Cardiac fibroblast (primary cell): ENCODE results near the gene SRSF11.

ENCODE experiments used
- DNase-seq, 2 donors: peaks; one replicate each; pipeline versions ENCODE4 v3.0.0 to v3.0.0-alpha.2; 2010; ENCODE audit warnings: low read depth in 2 of 2
- H3K4me3 ChIP-seq, 2 donors: replicated peaks in 1 of 2; 1 replicate in 1 of 2; 2 replicates in 1 of 2; pipeline ENCODE4 v1.5.1; 2011; ENCODE audit warnings: low read depth in 2 of 2, low read length in 2 of 2, mild to moderate bottlenecking in 2 of 2, moderate library complexity in 1 of 2
- TF ChIP-seq, protein P1 (sequence below): IDR thresholded peaks from one replicate; pipeline ENCODE4 v1.5.1; 2011; ENCODE audit warnings: low read depth, mild to moderate bottlenecking, low read length, inconsistent platforms

The SRSF11 gene

DNA sequence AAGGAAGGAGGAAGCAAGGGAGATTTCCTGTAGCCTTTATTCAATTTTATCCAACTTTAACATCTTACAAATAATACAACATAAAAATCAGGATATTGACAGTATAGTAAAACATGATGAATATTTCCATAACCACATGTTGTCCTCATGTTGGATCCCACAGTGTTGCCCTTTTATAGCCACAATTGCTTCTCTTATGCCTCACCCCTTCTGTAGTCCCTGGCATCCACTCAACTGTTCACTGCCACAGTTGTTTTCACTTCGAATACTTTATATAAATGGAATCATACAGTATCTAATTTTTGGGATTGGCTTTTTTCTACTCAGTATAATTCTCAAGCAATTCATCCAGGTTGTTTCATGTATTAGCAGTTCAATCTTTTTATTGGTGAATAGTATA lies 44.8 kb downstream of the SRSF11 start:
- TF ChIP-seq, protein P1, sequence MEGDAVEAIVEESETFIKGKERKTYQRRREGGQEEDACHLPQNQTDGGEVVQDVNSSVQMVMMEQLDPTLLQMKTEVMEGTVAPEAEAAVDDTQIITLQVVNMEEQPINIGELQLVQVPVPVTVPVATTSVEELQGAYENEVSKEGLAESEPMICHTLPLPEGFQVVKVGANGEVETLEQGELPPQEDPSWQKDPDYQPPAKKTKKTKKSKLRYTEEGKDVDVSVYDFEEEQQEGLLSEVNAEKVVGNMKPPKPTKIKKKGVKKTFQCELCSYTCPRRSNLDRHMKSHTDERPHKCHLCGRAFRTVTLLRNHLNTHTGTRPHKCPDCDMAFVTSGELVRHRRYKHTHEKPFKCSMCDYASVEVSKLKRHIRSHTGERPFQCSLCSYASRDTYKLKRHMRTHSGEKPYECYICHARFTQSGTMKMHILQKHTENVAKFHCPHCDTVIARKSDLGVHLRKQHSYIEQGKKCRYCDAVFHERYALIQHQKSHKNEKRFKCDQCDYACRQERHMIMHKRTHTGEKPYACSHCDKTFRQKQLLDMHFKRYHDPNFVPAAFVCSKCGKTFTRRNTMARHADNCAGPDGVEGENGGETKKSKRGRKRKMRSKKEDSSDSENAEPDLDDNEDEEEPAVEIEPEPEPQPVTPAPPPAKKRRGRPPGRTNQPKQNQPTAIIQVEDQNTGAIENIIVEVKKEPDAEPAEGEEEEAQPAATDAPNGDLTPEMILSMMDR = no peak
- DNase-seq = no peak
- no peak overlapping the region for H3K4me3 ChIP-seq

DNA sequence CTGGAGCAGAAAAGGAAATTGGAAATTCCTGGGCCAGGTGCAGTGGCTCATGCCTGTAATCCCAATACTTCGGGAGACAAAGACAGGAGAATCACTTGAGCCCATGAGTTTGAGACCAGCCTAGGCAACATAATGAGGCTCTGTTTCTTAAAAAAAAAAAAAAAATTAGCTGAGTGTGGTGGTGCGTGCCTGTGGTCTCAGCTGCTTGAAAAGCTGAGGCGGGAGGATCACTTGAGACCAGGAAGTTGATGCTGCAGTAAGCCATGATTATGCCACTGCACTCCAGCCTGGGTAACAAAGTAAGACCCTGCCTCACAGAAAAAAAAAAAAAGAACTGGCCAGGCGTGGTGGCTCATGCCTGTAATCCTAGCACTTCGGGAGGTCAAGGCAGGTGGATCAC lies 56.7 kb downstream of the SRSF11 start:
- TF ChIP-seq, protein P1 = no peak
- no peak for DNase-seq
- H3K4me3 ChIP-seq = no peak overlapping the region

DNA sequence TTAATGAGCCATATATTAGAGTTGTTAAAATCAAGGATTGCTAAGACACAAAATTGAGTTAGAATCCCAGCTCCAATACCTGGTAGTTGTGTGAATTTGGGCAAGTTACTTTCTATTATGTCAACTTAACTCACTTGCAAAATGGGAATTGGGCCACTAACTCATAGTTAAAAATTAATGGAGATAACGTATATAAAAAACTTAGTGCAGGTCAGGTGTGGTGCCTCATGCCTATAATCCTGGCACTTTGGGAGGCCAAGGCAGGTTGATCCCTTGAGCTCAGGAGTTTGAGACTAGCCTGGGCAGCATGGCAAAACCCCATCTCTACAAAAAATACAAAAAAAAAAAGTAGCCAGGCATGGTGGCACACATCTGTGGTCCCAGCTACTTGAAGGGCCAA lies 57.5 kb downstream of the SRSF11 start:
- no peak overlapping the region for H3K4me3 ChIP-seq
- TF ChIP-seq, protein P1 = no peak
- no peak for DNase-seq

DNA sequence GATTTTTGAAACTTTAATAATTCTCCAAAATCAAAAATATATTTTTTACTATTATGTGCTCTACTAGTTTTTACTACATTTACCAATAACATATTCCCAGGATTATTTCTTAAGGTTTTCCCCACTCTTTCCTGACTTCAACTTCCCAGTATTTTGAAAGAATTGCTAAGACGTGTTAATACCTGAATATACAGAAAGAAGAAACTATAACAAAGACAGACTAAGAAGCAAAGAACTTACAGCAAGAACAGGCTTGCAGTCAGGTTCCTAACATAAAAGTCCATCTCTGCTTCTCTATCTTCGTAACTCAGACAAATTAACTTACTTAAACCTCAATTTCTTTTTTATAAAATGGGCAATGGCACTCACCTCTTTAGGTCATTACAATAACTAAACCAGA lies 63.2 kb downstream of the SRSF11 start:
- TF ChIP-seq, protein P1 = no peak
- no peak for DNase-seq

GRCh38 chr1:70286453-70286852 lies 65.3 kb downstream of the SRSF11 start:
- TF ChIP-seq, protein P1 = no peak
- H3K4me3 ChIP-seq = no peak overlapping the region
- DNase-seq = no peak

More for the DNA sequence above, 63.2 kb downstream of the SRSF11 start:
- H3K4me3 ChIP-seq = no peak overlapping the region

GRCh38 chr1:70288166-70288565 lies 67.0 kb downstream of the SRSF11 start:
- no peak for DNase-seq
- no peak overlapping the region for H3K4me3 ChIP-seq
- TF ChIP-seq, protein P1 = no peak

DNA sequence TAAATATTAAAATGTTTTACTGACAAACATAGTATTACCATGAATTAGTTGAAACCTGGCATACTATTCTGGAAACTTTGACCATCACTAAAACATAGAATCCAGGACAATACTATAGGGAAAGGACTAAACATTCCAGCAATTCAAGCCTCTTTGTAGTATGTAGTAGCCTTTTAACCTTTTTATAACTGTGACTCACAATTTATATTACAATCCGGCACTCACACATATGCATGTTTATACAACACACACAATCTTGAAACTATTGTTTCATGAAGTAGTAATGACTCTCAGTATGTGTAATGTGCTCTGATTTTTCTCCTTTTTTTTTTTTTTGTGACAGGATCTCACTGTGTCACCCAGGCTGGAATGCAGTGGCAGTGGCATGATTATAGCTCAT lies 69.0 kb downstream of the SRSF11 start:
- no peak overlapping the region for H3K4me3 ChIP-seq
- peak; percentile 6 to 56 for DNase-seq
- TF ChIP-seq, protein P1 = no peak
